Breast epithelium (tissue), 4 donors: ENCODE measurements around the gene PPFIA4. TPM values are rescaled to one million over a fixed set of nuclear protein-coding genes. Genes with fewer than 3 reads are reported as not detected.

ENCODE experiments used
- DNase-seq, 2 donors: peaks; one replicate each; pipeline ENCODE4 v3.0.0-alpha.2; 2019; ENCODE audit warnings: low spot score in 2 of 2
- H3K27ac ChIP-seq, 2 donors: fragments of 200-600 bp; sonication (generic) in 1 of 2; one replicate each; pipeline ENCODE4 v1.5.1; 2016 to 2019; ENCODE audit warnings: mild to moderate bottlenecking in 1 of 2
- H3K27me3 ChIP-seq, 2 donors: fragments of 200-600 bp; sonication (generic) in 1 of 2; one replicate each; pipeline versions ENCODE4 v1.5.1 to v1.6.0; 2017 to 2019; ENCODE audit warnings: control low read depth in 1 of 2, mild to moderate bottlenecking in 1 of 2
- H3K36me3 ChIP-seq: fragments of 200-600 bp; one replicate; pipeline ENCODE4 v1.5.1; 2019
- H3K4me1 ChIP-seq, 2 donors: fragments of 200-600 bp; sonication (generic); one replicate each; pipeline ENCODE4 v1.5.1; 2016 to 2019; ENCODE audit warnings: control low read depth in 1 of 2
- H3K4me3 ChIP-seq, 3 donors: fragments of 200-600 bp; sonication (generic); 1 replicate in 2 of 3; 2 replicates in 1 of 3; pipeline ENCODE4 v1.5.1; 2016 to 2019; ENCODE audit warnings: mild to moderate bottlenecking in 3 of 3, moderate library complexity in 2 of 3
- H3K9me3 ChIP-seq, 2 donors: fragments of 200-600 bp; sonication (generic) in 1 of 2; one replicate each; pipeline ENCODE4 v1.5.1; 2016 to 2019; ENCODE audit warnings: control low read depth in 1 of 2
- POLR2A ChIP-seq: fragments of 450-650 bp; IDR thresholded peaks from one replicate; pipeline ENCODE4 v1.6.1; 2016; ENCODE audit warnings: antibody characterized with exemption, mild to moderate bottlenecking, moderate library complexity
- POLR2AphosphoS5 ChIP-seq, 3 donors: sonication (generic); formaldehyde crosslinking; IDR thresholded peaks; one replicate each; pipeline ENCODE4 v1.6.1; 2017; ENCODE audit warnings: antibody characterized with exemption in 3 of 3
- intact Hi-C: fragments of 100-400 bp; cut with DNase I; formaldehyde crosslinking; loops from one replicate; pipeline ENCODE4 v1.15.1; 2023; ENCODE audit warnings: low total_unique reads
- total RNA-seq, 3 donors: library from RNA; depleted of rRNA; stranded (reverse); fragments of >200 nt; gene quantifications; one replicate each; pipeline ENCODE4 v1.1.0, GENCODE V29; 2016
- TF ChIP-seq, protein P1 (sequence below), 3 donors: fragments of 450-650 bp; IDR thresholded peaks; one replicate each; pipeline ENCODE4 v1.5.1; 2016 to 2017; ENCODE audit warnings: antibody characterized with exemption in 3 of 3, mild to moderate bottlenecking in 3 of 3, moderate library complexity in 3 of 3

Gene PPFIA4
- total RNA-seq, 3 donors from 2014 or later, result 0.80 to 5.6 (median 2.9) TPM

DNA sequence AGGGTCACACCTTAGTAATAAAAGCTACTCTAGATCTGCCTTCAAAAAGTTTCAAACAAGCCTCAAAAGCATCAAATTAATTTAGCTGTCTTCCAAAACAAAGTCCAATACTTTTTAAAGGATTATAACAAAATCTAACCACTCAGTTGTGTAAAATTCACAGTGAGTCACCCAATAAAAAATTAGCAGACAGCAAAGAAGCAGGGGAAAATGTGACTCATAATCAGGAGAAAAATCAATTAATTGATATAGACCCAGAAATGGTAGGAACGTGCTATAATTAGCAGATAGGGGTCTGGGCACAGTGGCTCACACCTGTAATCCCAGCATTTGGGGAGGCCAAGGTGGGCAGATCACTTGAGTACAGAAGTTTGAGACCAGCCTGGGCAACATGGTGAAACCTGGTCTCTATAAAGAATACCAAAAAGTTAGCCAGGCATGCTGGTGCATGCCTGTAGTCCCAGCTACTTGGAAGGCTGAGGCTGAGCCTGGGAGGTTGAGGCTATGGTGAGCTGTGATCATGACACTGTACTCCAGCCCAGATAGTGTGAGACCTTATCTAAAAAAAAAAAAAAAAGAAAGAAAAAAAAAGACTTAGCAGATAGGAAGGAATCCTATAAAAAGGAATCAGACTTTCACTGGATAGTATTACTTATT, 67.6 kb downstream of the PPFIA4 start:
- DNase-seq, result peak in 1 of 2 donors; percentile 4
- intact Hi-C loops, result no loop called here
- H3K9me3 ChIP-seq, result peaks cover 0 to 19% of the 10 kb centered on the region in 2 donors
- H3K4me1 ChIP-seq, result no peaks in the 10 kb centered on the region
- H3K27me3 ChIP-seq, result no peaks in the 10 kb centered on the region
- H3K27ac ChIP-seq, result no peak overlapping the region
- no peaks in the 10 kb centered on the region for H3K36me3 ChIP-seq
- TF ChIP-seq POLR2A, result no peak
- TF ChIP-seq, protein P1, sequence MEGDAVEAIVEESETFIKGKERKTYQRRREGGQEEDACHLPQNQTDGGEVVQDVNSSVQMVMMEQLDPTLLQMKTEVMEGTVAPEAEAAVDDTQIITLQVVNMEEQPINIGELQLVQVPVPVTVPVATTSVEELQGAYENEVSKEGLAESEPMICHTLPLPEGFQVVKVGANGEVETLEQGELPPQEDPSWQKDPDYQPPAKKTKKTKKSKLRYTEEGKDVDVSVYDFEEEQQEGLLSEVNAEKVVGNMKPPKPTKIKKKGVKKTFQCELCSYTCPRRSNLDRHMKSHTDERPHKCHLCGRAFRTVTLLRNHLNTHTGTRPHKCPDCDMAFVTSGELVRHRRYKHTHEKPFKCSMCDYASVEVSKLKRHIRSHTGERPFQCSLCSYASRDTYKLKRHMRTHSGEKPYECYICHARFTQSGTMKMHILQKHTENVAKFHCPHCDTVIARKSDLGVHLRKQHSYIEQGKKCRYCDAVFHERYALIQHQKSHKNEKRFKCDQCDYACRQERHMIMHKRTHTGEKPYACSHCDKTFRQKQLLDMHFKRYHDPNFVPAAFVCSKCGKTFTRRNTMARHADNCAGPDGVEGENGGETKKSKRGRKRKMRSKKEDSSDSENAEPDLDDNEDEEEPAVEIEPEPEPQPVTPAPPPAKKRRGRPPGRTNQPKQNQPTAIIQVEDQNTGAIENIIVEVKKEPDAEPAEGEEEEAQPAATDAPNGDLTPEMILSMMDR (IDR thresholded peaks at IDR 0.05), result no peak
- no peak for TF ChIP-seq POLR2AphosphoS5 (IDR thresholded peaks at IDR 0.05)
- no peak overlapping the region for H3K4me3 ChIP-seq

DNA sequence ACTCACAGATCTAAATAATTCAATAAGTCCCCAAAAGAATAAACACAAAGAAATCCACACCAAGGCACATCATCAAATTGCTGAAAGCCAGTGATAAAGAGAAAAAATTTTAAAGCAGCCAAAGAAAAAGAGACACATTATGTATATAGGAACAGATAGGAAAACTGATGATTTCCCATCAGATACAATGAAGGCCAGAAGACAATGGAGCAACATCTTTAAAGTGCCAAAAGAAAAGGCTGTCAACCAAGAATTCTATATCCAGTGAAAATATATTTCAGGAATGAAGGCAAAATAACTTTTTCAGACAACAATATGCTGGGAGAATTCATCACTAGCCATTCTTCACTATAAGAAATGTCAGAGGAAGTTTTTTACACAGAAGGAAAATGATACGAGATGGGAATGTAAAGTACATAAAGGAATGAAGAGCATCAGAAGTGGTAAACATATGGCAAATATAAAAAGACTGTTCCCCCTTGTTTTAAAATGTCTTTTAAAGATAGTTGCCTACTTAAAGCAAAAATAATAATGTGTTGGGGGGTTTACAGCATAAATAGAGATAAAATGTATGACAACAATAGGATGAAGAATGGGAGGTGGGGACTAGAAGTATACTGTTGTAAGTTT, 68.9 kb downstream of the PPFIA4 start:
- Histone ChIP-seq H3K4me1 (no peaks in the 10 kb centered on the region), H3K9me3 (peaks cover 0 to 19% of the 10 kb centered on the region in 2 donors), H3K27ac (no peak overlapping the region), H3K36me3 (no peaks in the 10 kb centered on the region), H3K4me3 (no peak overlapping the region), H3K27me3 (no peaks in the 10 kb centered on the region)
- no peak for DNase-seq
- TF ChIP-seq POLR2A, result no peak
- TF ChIP-seq, protein P1 (IDR thresholded peaks at IDR 0.05), result no peak
- TF ChIP-seq POLR2AphosphoS5 (IDR thresholded peaks at IDR 0.05), result no peak
- intact Hi-C loops, result no loop called here

DNA sequence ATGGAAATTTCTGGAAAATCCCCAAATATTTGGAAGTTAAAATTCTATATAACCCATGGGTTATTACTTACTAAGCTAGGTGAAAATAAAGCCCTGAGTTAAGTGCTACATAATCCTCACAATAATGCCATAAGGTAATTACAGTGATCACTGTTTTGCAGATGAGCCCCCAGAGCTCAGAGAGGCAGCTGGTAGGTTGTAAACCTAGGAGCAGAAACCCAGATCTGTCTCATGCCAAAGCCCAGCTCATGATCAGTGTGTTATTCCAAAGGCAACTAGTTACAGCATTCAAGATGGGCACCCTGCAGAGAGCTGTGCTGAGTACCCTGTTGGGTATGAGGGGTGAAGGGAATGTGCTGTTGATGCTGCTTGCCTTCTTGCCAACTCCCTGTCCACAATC, 70.3 kb downstream of the PPFIA4 start:
- no peaks in the 10 kb centered on the region for H3K4me1 ChIP-seq
- TF ChIP-seq, protein P1 (IDR thresholded peaks at IDR 0.05), result no peak
- TF ChIP-seq POLR2AphosphoS5 (IDR thresholded peaks at IDR 0.05), result no peak
- no peak for TF ChIP-seq POLR2A
- H3K27ac ChIP-seq, result no peak overlapping the region
- no peaks in the 10 kb centered on the region for H3K27me3 ChIP-seq
- no peak for DNase-seq
- H3K9me3 ChIP-seq, result peaks cover 0 to 19% of the 10 kb centered on the region in 2 donors
- H3K4me3 ChIP-seq, result no peak overlapping the region
- no peaks in the 10 kb centered on the region for H3K36me3 ChIP-seq
- intact Hi-C loops, result no loop called here

DNA sequence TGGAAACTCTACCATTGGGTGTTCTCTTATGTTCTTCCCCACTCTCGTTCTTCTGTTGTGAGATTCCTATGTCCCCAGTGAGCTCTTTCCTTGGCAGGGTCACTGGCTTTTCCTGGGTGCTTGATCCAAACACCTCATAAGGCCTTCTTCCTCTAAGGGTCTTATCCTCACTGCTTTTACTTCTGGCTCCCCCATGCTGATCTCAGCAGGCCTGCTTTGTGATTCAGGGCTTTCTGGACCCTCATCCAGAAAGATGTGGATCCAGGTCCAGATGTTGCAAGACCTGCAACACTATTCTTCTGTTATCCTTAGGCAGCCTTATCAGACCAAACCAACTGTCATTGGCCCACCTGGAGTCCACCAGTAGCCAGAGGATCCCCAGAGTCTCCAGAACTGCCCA, 70.7 kb downstream of the PPFIA4 start:
- no peaks in the 10 kb centered on the region for H3K27me3 ChIP-seq
- H3K9me3 ChIP-seq, result peaks cover 0 to 19% of the 10 kb centered on the region in 2 donors
- H3K36me3 ChIP-seq, result no peaks in the 10 kb centered on the region
- DNase-seq, result no peak
- no peak overlapping the region for H3K27ac ChIP-seq
- TF ChIP-seq POLR2A, result no peak
- TF ChIP-seq, protein P1 (IDR thresholded peaks at IDR 0.05), result no peak
- TF ChIP-seq POLR2AphosphoS5 (IDR thresholded peaks at IDR 0.05), result no peak
- intact Hi-C loops, result no loop called here
- no peak overlapping the region for H3K4me3 ChIP-seq
- H3K4me1 ChIP-seq, result no peaks in the 10 kb centered on the region

DNA sequence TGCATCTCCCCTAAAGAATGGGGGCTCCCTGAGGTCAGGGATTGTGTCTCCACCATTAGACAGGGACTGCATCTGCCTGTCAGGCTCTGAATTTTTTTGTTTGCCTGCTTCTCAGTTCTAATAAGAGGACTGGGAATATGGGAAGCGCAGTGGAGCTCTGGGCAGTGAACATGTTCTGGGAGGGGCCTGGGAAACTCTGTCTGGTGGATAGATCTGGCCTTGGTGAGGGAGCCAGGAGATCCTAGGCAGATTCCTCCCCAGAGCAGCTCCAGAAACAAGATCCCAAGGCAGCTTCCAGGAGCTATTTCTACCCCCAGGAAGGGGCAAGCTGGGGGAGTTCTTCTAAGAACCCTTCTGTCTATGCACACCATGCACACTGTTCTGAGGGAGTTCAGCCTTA, 72.2 kb downstream of the PPFIA4 start:
- intact Hi-C loops, result no loop called here
- Histone ChIP-seq H3K4me3 (no peak overlapping the region), H3K9me3 (peaks cover 0 to 19% of the 10 kb centered on the region in 2 donors), H3K27me3 (no peaks in the 10 kb centered on the region), H3K4me1 (no peaks in the 10 kb centered on the region), H3K36me3 (no peaks in the 10 kb centered on the region), H3K27ac (no peak overlapping the region)
- no peak for DNase-seq
- TF ChIP-seq POLR2AphosphoS5 (IDR thresholded peaks at IDR 0.05), result no peak
- no peak for TF ChIP-seq POLR2A
- TF ChIP-seq, protein P1 (IDR thresholded peaks at IDR 0.05), result no peak
